Uterus (tissue), 2 donors: ENCODE data around the gene FAM13C.

ENCODE experiments used
- POLR2A ChIP-seq, 2 donors: fragments of 450-650 bp; IDR thresholded peaks; one replicate each; pipeline ENCODE4 v1.6.1; 2016; ENCODE audit warnings: antibody characterized with exemption in 2 of 2, mild to moderate bottlenecking in 1 of 2, moderate library complexity in 1 of 2
- TF ChIP-seq, protein P1 (sequence below), 4 experiments: fragments of 200-600 bp in 2 of 4; fragments of 450-650 bp in 2 of 4; sonication (generic) in 2 of 4; IDR thresholded peaks; one replicate each; pipeline ENCODE4 v1.5.1; 2016 to 2019; ENCODE audit warnings: antibody characterized with exemption in 4 of 4, mild to moderate bottlenecking in 2 of 4, moderate library complexity in 1 of 4

DNA sequence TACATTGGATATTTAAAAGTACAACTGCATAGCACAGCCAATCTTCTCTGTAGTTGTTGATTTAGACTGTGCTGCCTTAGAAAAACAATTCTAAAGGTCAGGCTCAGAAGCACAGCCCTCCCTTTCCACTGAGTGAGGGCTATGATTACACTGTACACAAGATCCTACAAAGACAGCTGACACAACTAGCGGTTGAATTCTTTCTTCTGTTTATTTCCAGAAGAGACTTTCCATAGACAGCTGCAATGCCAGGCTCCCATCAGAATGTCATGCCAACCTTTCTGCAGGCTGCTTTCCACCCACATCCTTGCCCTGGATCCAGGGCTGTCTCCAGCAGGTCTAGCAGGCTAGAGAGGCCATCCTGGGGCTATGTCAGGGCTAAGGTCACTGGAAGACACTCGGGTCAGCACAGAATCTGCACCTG, 39.3 kb downstream of the FAM13C start:
- TF ChIP-seq POLR2A (IDR thresholded peaks at IDR 0.05), result no peak
- TF ChIP-seq, protein P1, sequence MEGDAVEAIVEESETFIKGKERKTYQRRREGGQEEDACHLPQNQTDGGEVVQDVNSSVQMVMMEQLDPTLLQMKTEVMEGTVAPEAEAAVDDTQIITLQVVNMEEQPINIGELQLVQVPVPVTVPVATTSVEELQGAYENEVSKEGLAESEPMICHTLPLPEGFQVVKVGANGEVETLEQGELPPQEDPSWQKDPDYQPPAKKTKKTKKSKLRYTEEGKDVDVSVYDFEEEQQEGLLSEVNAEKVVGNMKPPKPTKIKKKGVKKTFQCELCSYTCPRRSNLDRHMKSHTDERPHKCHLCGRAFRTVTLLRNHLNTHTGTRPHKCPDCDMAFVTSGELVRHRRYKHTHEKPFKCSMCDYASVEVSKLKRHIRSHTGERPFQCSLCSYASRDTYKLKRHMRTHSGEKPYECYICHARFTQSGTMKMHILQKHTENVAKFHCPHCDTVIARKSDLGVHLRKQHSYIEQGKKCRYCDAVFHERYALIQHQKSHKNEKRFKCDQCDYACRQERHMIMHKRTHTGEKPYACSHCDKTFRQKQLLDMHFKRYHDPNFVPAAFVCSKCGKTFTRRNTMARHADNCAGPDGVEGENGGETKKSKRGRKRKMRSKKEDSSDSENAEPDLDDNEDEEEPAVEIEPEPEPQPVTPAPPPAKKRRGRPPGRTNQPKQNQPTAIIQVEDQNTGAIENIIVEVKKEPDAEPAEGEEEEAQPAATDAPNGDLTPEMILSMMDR (IDR thresholded peaks at IDR 0.05), result no peak
